ENCODE data around the gene LTBP1.

DNA sequence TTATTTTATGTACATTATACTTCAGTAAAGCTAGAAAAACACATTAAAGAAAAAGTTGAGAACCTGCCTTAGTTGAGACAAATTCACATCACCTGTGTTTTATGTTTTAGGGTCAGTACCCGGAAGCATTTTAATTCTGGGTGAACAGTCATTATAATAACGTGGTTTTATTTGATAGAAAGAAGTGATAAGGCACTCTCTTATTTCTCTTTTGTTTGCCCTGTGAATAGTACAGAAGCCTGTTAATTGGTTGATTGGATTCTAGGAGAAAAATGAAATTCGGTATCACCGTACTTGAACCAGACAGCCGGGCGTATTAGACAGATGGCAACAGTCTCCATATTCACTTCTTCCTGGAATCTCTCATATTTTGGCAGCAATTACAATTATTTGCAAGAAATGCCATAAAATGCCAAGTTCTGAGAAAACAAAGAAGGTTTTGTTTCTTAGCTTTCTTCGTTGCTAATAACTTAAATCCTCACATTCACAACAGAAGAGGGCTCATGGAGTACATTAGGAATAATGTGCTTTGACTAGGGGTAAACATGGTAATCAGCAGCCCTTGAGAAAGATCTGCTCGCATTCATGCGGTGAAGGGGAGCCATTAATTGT is 361.0 kb downstream of the LTBP1 start:
- TF ChIP-seq, protein P1, sequence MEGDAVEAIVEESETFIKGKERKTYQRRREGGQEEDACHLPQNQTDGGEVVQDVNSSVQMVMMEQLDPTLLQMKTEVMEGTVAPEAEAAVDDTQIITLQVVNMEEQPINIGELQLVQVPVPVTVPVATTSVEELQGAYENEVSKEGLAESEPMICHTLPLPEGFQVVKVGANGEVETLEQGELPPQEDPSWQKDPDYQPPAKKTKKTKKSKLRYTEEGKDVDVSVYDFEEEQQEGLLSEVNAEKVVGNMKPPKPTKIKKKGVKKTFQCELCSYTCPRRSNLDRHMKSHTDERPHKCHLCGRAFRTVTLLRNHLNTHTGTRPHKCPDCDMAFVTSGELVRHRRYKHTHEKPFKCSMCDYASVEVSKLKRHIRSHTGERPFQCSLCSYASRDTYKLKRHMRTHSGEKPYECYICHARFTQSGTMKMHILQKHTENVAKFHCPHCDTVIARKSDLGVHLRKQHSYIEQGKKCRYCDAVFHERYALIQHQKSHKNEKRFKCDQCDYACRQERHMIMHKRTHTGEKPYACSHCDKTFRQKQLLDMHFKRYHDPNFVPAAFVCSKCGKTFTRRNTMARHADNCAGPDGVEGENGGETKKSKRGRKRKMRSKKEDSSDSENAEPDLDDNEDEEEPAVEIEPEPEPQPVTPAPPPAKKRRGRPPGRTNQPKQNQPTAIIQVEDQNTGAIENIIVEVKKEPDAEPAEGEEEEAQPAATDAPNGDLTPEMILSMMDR (CRISPR knock-in tag; IDR thresholded peaks at IDR 0.05) = no peak
- no peak for TF ChIP-seq NFE2 (CRISPR knock-in tag; IDR thresholded peaks at IDR 0.05)
- no peak for TF ChIP-seq ZNF232 (CRISPR knock-in tag; IDR thresholded peaks at IDR 0.05; ENCODE audit: borderline replicate concordance)

Data from HepG2 (cell line).